VCaP (cell line): ENCODE measurements around the gene NOP9.
"Not testable (repeated sequence)": the region's sequence is repeated elsewhere in the genome, so short reads cannot be mapped to it uniquely, and the experiment has no call there.

ENCODE experiments used
- H3K27ac ChIP-seq: fragments of 450-650 bp; 2 replicates; pipeline ENCODE4 v1.5.1; 2017
- CTCF ChIP-seq: fragments of 450-650 bp; conservative IDR thresholded peaks from 2 replicates; pipeline ENCODE4 v1.5.1; 2017; ENCODE audit warnings: mild to moderate bottlenecking, moderate library complexity

The NOP9 gene

DNA sequence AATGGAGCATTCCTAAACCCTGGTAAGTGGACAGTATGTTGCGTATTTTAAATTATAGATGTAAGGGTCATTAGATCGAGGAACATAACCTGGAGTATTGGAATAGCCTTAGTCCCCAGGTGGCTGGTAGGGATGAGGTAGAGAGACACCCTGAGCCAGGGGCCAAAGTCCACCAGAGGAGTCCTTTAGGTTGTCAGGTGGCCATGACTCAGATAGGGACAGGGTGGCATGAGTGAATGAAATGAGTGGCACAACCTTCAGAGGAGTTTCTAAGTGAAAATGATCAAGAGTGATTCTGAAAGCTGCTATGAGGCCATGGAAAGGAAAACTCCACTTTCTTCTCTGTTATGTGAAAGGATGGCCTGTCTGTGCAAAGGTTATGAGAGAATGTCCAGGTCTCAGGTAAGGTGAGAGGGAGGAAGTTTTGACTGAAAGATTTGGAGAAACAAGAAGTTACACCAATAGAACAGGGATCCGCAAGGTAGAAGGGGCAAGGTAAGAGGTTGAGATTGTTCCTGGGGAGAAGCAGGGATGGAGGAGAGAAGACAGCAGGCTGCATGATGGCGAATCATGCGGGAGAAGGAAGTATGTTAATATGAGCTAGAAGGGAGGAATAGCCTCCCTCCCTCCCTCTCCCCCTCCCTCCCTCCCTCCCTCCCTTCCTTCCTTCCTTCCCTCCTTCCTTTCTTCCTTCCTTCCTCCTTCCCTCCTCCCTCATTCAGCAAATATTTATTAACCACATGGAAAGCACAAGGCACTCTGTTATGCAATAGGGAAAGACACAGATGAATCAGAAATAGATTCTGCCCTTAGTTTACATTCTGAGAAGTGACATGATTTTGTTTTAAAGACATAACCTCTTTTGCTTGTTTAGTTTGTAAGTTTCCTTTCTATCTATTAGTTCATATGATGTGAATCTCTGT, 54.2 kb downstream of the NOP9 start:
- no peak overlapping the region for H3K27ac ChIP-seq
- no peak for TF ChIP-seq CTCF

- not testable (repeated sequence) for H3K27ac ChIP-seq
Observed at GRCh38 chr14:24354482-24354825, 54.8 kb downstream of the NOP9 start.

GRCh38 chr14:24355009-24355408, 55.4 kb downstream of the NOP9 start:
- H3K27ac ChIP-seq = no peak overlapping the region
- no peak for TF ChIP-seq CTCF

- no peak overlapping the region for H3K27ac ChIP-seq
- TF ChIP-seq CTCF = no peak
Observed at GRCh38 chr14:24356208-24356607, 56.6 kb downstream of the NOP9 start.
